ENCODE results near the gene GALNT11. TPM values are rescaled to one million over a fixed set of nuclear protein-coding genes. Genes with fewer than 3 reads are reported as not detected.

Gene GALNT11
- total and polyA plus RNA-seq, 8 donors = 13.6 to 331 (median 26.6) TPM

GRCh38 chr7:152085131-152085530 is 59.7 kb downstream of the GALNT11 start:
- H3K36me3 ChIP-seq = peaks cover 0 to 14% (median 4%) of the 10 kb centered on the region in 4 donors
- H3K4me1 ChIP-seq = peaks cover 0 to 14% (median 5%) of the 10 kb centered on the region in 4 donors
- WGBS, 5 donors = 89 to 96% (median 95%) methylated on average over 3 of the region's 3 CpGs
- intact Hi-C loops (cut with DNase I; ENCODE audit: low total_unique reads) = no loop called here
- H3K27me3 ChIP-seq = no peaks in the 10 kb centered on the region
- H3K27ac ChIP-seq = no peak overlapping the region
- peaks cover 3 to 17% (median 9%) of the 10 kb centered on the region in 4 donors for H3K9me3 ChIP-seq
- H3K4me3 ChIP-seq = no peak overlapping the region
- no peak for DNase-seq
- TF ChIP-seq POLR2A (IDR thresholded peaks at IDR 0.05) (no peak), EP300 (IDR thresholded peaks at IDR 0.05) (no peak), CTCF (IDR thresholded peaks at IDR 0.05) (no peak), POLR2AphosphoS5 (IDR thresholded peaks at IDR 0.05) (no peak)

- intact Hi-C loops (cut with DNase I; ENCODE audit: low total_unique reads) = no loop called here
- Histone ChIP-seq H3K9me3 (peaks cover 3 to 17% (median 9%) of the 10 kb centered on the region in 4 donors), H3K4me1 (peaks cover 0 to 14% (median 3%) of the 10 kb centered on the region in 4 donors), H3K36me3 (peaks cover 0 to 14% (median 4%) of the 10 kb centered on the region in 4 donors), H3K4me3 (no peak overlapping the region), H3K27me3 (no peaks in the 10 kb centered on the region), H3K27ac (no peak overlapping the region)
- 19 to 34% (median 23%) methylated on average over 1 of the region's 1 CpG for WGBS, 5 donors
- TF ChIP-seq EP300 (IDR thresholded peaks at IDR 0.05) = no peak
- no peak for TF ChIP-seq POLR2AphosphoS5 (IDR thresholded peaks at IDR 0.05)
- no peak for TF ChIP-seq CTCF (IDR thresholded peaks at IDR 0.05)
- TF ChIP-seq POLR2A (IDR thresholded peaks at IDR 0.05) = no peak
- no peak for DNase-seq
Observed at GRCh38 chr7:152086513-152086912, 61.0 kb downstream of the GALNT11 start.

GRCh38 chr7:152089183-152089582 is 63.7 kb downstream of the GALNT11 start:
- Histone ChIP-seq H3K27ac (no peak overlapping the region), H3K36me3 (peaks cover 0 to 14% (median 4%) of the 10 kb centered on the region in 4 donors), H3K4me1 (no peaks in the 10 kb centered on the region), H3K4me3 (no peak overlapping the region), H3K9me3 (peaks cover 3 to 17% (median 9%) of the 10 kb centered on the region in 4 donors), H3K27me3 (no peaks in the 10 kb centered on the region)
- 98 to 99% (median 99%) methylated on average over 7 of the region's 7 CpGs for WGBS, 5 donors
- no peak for DNase-seq
- intact Hi-C loops (cut with DNase I; ENCODE audit: low total_unique reads) = no loop called here
- no peak for TF ChIP-seq EP300 (IDR thresholded peaks at IDR 0.05)
- no peak for TF ChIP-seq CTCF (IDR thresholded peaks at IDR 0.05)

- H3K4me3 ChIP-seq = no peak overlapping the region
- no peak overlapping the region for H3K27ac ChIP-seq
- no peaks in the 10 kb centered on the region for H3K27me3 ChIP-seq
- H3K36me3 ChIP-seq = peaks cover 0 to 8% (median 4%) of the 10 kb centered on the region in 4 donors
- 90 to 95% (median 93%) methylated on average over 6 of the region's 6 CpGs for WGBS, 5 donors
- intact Hi-C loops (cut with DNase I; ENCODE audit: low total_unique reads) = no loop called here
- TF ChIP-seq POLR2AphosphoS5 (IDR thresholded peaks at IDR 0.05) (no peak), EP300 (IDR thresholded peaks at IDR 0.05) (no peak), POLR2A (IDR thresholded peaks at IDR 0.05) (no peak), CTCF (IDR thresholded peaks at IDR 0.05) (no peak)
- H3K4me1 ChIP-seq = no peaks in the 10 kb centered on the region
- peaks cover 3 to 17% (median 9%) of the 10 kb centered on the region in 4 donors for H3K9me3 ChIP-seq
- no peak for DNase-seq
Observed at GRCh38 chr7:152090747-152091146, 65.3 kb downstream of the GALNT11 start.
